ENCODE measurements around the gene RYR2.
"Not testable (repeated sequence)": the region's sequence is repeated elsewhere in the genome, so short reads cannot be mapped to it uniquely, and the experiment has no call there.

- TF ChIP-seq CTCF (IDR thresholded peaks at IDR 0.05; ENCODE audit: poor library complexity); EZH2 (IDR thresholded peaks at IDR 0.05; ENCODE audit: borderline replicate concordance); EZH2phosphoT487 (IDR thresholded peaks at IDR 0.05; ENCODE audit: low read depth, severe bottlenecking, unreplicated experiment): not testable (repeated sequence)
Observed at GRCh38 chr1:237820634-237821033, 778.6 kb downstream of the RYR2 start.

Data from hepatocyte (in vitro differentiated cells).